HepG2 (cell line): Measurements from ENCODE around the gene SLC38A4. TPM values are rescaled to one million over a fixed set of nuclear protein-coding genes. Genes with fewer than 3 reads are reported as not detected.

Experiments used
- ETV6 ChIP-seq: sonication (generic); formaldehyde crosslinking; conservative IDR thresholded peaks from 2 replicates; pipeline ENCODE4 v1.4.0; 2020; ENCODE audit warnings: missing genetic modification reagents
- NFE2L1 ChIP-seq: sonication (generic); formaldehyde crosslinking; IDR thresholded peaks from 2 replicates; pipeline ENCODE4 v1.4.0; 2020; ENCODE audit warnings: missing genetic modification reagents, mild to moderate bottlenecking, borderline replicate concordance
- PLRG1 ChIP-seq: fragments of 450-650 bp; conservative IDR thresholded peaks from 2 replicates; pipeline ENCODE4 v1.6.1; 2016
- PTBP1 ChIP-seq: fragments of 200-400 bp; formaldehyde crosslinking; IDR thresholded peaks from 2 replicates; pipeline ENCODE4 v1.6.1; 2018; ENCODE audit warnings: low read length, low read depth; ENCODE audit not compliant: poor library complexity, severe bottlenecking
- ZNF136 ChIP-seq: sonication (generic); formaldehyde crosslinking; IDR thresholded peaks from 2 replicates; pipeline ENCODE4 v1.8.1; 2022; ENCODE audit warnings: low read depth, mild to moderate bottlenecking, moderate library complexity, missing genetic modification reagents
- ZNF567 ChIP-seq: sonication (generic); formaldehyde crosslinking; IDR thresholded peaks from 2 replicates; pipeline ENCODE4 v1.8.1; 2023; ENCODE audit warnings: mild to moderate bottlenecking, missing genetic modification reagents, borderline replicate concordance
- ZNF747 ChIP-seq: sonication (generic); formaldehyde crosslinking; IDR thresholded peaks from 2 replicates; pipeline ENCODE4 v1.8.1; 2023; ENCODE audit warnings: missing genetic modification reagents, mild to moderate bottlenecking, borderline replicate concordance
- polyA plus RNA-seq, 8 experiments: library from polyadenylated mRNA; depleted of rRNA in 3 of 8; stranded (reverse) in 7 of 8; unstranded in 1 of 8; fragments of >200 nt; fragmentation: Illumina TruSeq in 4 of 8; extraction: Trizol in 4 of 8; gene quantifications; 2 replicates each; pipeline versions ENCODE4 v1.2.1 to v1.2.3, GENCODE V29; 2011 to 2016; ENCODE audit warnings: low read depth in 4 of 8, missing spikeins in 1 of 8, mixed read lengths in 1 of 8; ENCODE audit not compliant: insufficient read depth in 1 of 8
- total RNA-seq, 5 experiments: library from RNA; depleted of rRNA; stranded (reverse); fragments of >200 nt; fragmentation: Illumina TruSeq; extraction: Trizol; gene quantifications; 2 replicates each; pipeline ENCODE4 v1.2.3, GENCODE V29; 2016; ENCODE audit warnings: low read depth in 1 of 5
- TF ChIP-seq, protein P1 (sequence below), 2 experiments: sonication (generic) in 1 of 2; formaldehyde crosslinking in 1 of 2; IDR thresholded peaks; 2 replicates each; pipeline versions ENCODE4 v1.4.0 to v1.6.1; 2016 to 2020; ENCODE audit warnings: borderline replicate concordance in 1 of 2, low read depth in 1 of 2, mild to moderate bottlenecking in 1 of 2, missing genetic modification reagents in 1 of 2
- TF ChIP-seq, protein P2 (sequence below): sonication (generic); formaldehyde crosslinking; IDR thresholded peaks from 2 replicates; pipeline ENCODE4 v1.8.1; 2023; ENCODE audit warnings: mild to moderate bottlenecking, missing genetic modification reagents
- TF ChIP-seq, protein P3 (sequence below): IDR thresholded peaks from 2 replicates; pipeline ENCODE4 v1.6.1; 2012; ENCODE audit warnings: low read depth, low read length, improper control_type of control experiment

Gene SLC38A4
- total and polyA plus RNA-seq, 2 of the 13 experiments (the other 11 are each of a cell fraction or from before 2014, with no cell fraction given): 3.5 to 5.2 TPM

- TF ChIP-seq, protein P1, sequence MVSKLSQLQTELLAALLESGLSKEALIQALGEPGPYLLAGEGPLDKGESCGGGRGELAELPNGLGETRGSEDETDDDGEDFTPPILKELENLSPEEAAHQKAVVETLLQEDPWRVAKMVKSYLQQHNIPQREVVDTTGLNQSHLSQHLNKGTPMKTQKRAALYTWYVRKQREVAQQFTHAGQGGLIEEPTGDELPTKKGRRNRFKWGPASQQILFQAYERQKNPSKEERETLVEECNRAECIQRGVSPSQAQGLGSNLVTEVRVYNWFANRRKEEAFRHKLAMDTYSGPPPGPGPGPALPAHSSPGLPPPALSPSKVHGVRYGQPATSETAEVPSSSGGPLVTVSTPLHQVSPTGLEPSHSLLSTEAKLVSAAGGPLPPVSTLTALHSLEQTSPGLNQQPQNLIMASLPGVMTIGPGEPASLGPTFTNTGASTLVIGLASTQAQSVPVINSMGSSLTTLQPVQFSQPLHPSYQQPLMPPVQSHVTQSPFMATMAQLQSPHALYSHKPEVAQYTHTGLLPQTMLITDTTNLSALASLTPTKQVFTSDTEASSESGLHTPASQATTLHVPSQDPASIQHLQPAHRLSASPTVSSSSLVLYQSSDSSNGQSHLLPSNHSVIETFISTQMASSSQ (IDR thresholded peaks at IDR 0.05; ENCODE audit: low read depth): peak; percentile 59; the same call in 1 of the 2 replicates
- TF ChIP-seq, protein P1 (CRISPR knock-in tag; IDR thresholded peaks at IDR 0.05; ENCODE audit: borderline replicate concordance): peak; percentile 32; the same call in 1 of the 2 replicates
- TF ChIP-seq PTBP1 (no peak), PLRG1 (no peak), ZNF747 (CRISPR knock-in tag) (no peak), ZNF567 (CRISPR knock-in tag) (no peak), ETV6 (CRISPR knock-in tag) (no peak), ZNF136 (CRISPR knock-in tag) (no peak), NFE2L1 (CRISPR knock-in tag) (no peak)
- TF ChIP-seq, protein P2, sequence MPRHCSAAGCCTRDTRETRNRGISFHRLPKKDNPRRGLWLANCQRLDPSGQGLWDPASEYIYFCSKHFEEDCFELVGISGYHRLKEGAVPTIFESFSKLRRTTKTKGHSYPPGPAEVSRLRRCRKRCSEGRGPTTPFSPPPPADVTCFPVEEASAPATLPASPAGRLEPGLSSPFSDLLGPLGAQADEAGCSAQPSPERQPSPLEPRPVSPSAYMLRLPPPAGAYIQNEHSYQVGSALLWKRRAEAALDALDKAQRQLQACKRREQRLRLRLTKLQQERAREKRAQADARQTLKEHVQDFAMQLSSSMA: no peak
- TF ChIP-seq, protein P3, sequence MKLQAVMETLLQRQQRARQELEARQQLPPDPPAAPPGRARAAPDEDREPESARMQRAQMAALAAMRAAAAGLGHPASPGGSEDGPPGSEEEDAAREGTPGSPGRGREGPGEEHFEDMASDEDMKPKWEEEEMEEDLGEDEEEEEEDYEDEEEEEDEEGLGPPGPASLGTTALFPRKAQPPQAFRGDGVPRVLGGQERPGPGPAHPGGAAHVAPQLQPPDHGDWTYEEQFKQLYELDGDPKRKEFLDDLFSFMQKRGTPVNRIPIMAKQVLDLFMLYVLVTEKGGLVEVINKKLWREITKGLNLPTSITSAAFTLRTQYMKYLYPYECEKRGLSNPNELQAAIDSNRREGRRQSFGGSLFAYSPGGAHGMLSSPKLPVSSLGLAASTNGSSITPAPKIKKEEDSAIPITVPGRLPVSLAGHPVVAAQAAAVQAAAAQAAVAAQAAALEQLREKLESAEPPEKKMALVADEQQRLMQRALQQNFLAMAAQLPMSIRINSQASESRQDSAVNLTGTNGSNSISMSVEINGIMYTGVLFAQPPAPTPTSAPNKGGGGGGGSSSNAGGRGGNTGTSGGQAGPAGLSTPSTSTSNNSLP: peak; percentile 39; the same call in 1 of the 2 replicates
These were observed 50.0 kb downstream of the SLC38A4 start (continued) for GRCh38 chr12:46775796-46776195.
